GM19397 (cell line): ENCODE results near the gene SPC25.
"Not testable (repeated sequence)": the region's sequence is repeated elsewhere in the genome, so short reads cannot be mapped to it uniquely, and the experiment has no call there.

Experiments
- ATAC-seq: cut with Tn5 transposase; IDR thresholded peaks from one replicate; pipeline ENCODE4 v1.9.1; 2021; ENCODE audit warnings: mild to moderate bottlenecking, moderate library complexity; ENCODE audit not compliant: unreplicated experiment

Gene SPC25

GRCh38 chr2:168903888-168904287, 13.7 kb upstream of the SPC25 start:
- ATAC-seq, result no peak

GRCh38 chr2:168901003-168901402, 10.8 kb upstream of the SPC25 start, which contains the start of gene G6PC2:
TSS of gene G6PC2 (plus strand) at chr2:168901291. CDS start at chr2:168901332, 41 bp downstream.
- ATAC-seq, result no peak

- ATAC-seq, result no peak
Observed at GRCh38 chr2:168897449-168897848, 7.2 kb upstream of the SPC25 start.

GRCh38 chr2:168896783-168897182, 6.6 kb upstream of the SPC25 start:
- no peak for ATAC-seq

GRCh38 chr2:168895771-168896170, 5.5 kb upstream of the SPC25 start:
- ATAC-seq, result no peak

- no peak for ATAC-seq
Observed at GRCh38 chr2:168894720-168895119, 4.5 kb upstream of the SPC25 start.

- no peak for ATAC-seq
Observed at GRCh38 chr2:168894101-168894500, 3.9 kb upstream of the SPC25 start.

- no peak for ATAC-seq
Observed at GRCh38 chr2:168892327-168892726, 2.1 kb upstream of the SPC25 start.

GRCh38 chr2:168889635-168890005, 610 bp downstream of the SPC25 start:
- no peak for ATAC-seq

GRCh38 chr2:168884975-168885374, 5.3 kb downstream of the SPC25 start:
- ATAC-seq, result no peak

- ATAC-seq, result not testable (repeated sequence)
Observed at GRCh38 chr2:168882163-168882562, 8.1 kb downstream of the SPC25 start.

GRCh38 chr2:168874368-168875054, 15.7 kb downstream of the SPC25 start:
- no peak for ATAC-seq

- ATAC-seq, result not testable (repeated sequence)
Observed at GRCh38 chr2:168870824-168871223, 19.4 kb downstream of the SPC25 start.

GRCh38 chr2:168870369-168870768, 19.9 kb downstream of the SPC25 start:
- not testable (repeated sequence) for ATAC-seq

GRCh38 chr2:168867164-168867563, 23.1 kb downstream of the SPC25 start:
- ATAC-seq, result not testable (repeated sequence)

- no peak for ATAC-seq
Observed at GRCh38 chr2:168858146-168858545, 32.1 kb downstream of the SPC25 start.

GRCh38 chr2:168855601-168856000, 34.6 kb downstream of the SPC25 start:
- ATAC-seq, result no peak

GRCh38 chr2:168854651-168855050, 35.6 kb downstream of the SPC25 start:
- no peak for ATAC-seq

GRCh38 chr2:168853471-168853870, 36.8 kb downstream of the SPC25 start:
- ATAC-seq, result no peak

- ATAC-seq, result no peak
Observed at GRCh38 chr2:168852481-168852880, 37.7 kb downstream of the SPC25 start.

- ATAC-seq, result no peak
Observed at GRCh38 chr2:168851674-168852320, 38.4 kb downstream of the SPC25 start.

GRCh38 chr2:168850846-168851245, 39.4 kb downstream of the SPC25 start:
- no peak for ATAC-seq

GRCh38 chr2:168849610-168850009, 40.6 kb downstream of the SPC25 start:
- no peak for ATAC-seq
